NCI-H748 (cell line): ENCODE measurements around the gene RMI1.
"Not testable (repeated sequence)": the region's sequence is repeated elsewhere in the genome, so short reads cannot be mapped to it uniquely, and the experiment has no call there.

Source experiments
- DNase-seq: peaks from one replicate; lab custom pipeline; 2025; ENCODE audit not compliant: unreplicated experiment; lab: John Stamatoyannopoulos, UW

RMI1 gene

GRCh38 chr9:83980395-83981125 is at the start of gene RMI1:
Gene RMI1, plus strand, starts transcription at chr9:83980805. Its CDS starts 20,182 bp downstream, at chr9:84000987.
- DNase-seq, result peak; percentile 99

- no peak for DNase-seq
These were observed 49.7 kb upstream of the RMI1 start for GRCh38 chr9:83930881-83931280.

- no peak for DNase-seq
These were observed 48.6 kb upstream of the RMI1 start for GRCh38 chr9:83932011-83932410.

GRCh38 chr9:83932851-83933250 is 47.8 kb upstream of the RMI1 start:
- DNase-seq, result no peak

- DNase-seq, result no peak
These were observed 46.8 kb upstream of the RMI1 start for GRCh38 chr9:83933790-83934189.

- no peak for DNase-seq
These were observed 45.9 kb upstream of the RMI1 start for GRCh38 chr9:83934569-83935275.

- no peak for DNase-seq
These were observed 45.2 kb upstream of the RMI1 start for GRCh38 chr9:83935276-83935935.

- DNase-seq, result no peak
These were observed 44.1 kb upstream of the RMI1 start for GRCh38 chr9:83936523-83936922.

GRCh38 chr9:83937861-83938455 is 42.6 kb upstream of the RMI1 start:
- DNase-seq, result peak; percentile 75

GRCh38 chr9:83940590-83941303 is 39.9 kb upstream of the RMI1 start:
- no peak for DNase-seq

- DNase-seq, result not testable (repeated sequence)
These were observed 32.5 kb upstream of the RMI1 start for GRCh38 chr9:83948096-83948495.

GRCh38 chr9:83956086-83956435 is 24.5 kb upstream of the RMI1 start:
- peak; percentile 49 for DNase-seq

GRCh38 chr9:83956436-83957247 is 24.0 kb upstream of the RMI1 start:
- peak; percentile 86 for DNase-seq

GRCh38 chr9:83957248-83957513 is 23.4 kb upstream of the RMI1 start:
- peak; percentile 55 for DNase-seq

GRCh38 chr9:83959061-83959460 is 21.5 kb upstream of the RMI1 start:
- no peak for DNase-seq

GRCh38 chr9:83960991-83961390 is 19.6 kb upstream of the RMI1 start:
- DNase-seq, result no peak

- no peak for DNase-seq
These were observed 18.4 kb upstream of the RMI1 start for GRCh38 chr9:83962165-83962564.

GRCh38 chr9:83964973-83965349 is 15.6 kb upstream of the RMI1 start:
- DNase-seq, result peak; percentile 17

- peak; percentile 38 for DNase-seq
These were observed 15.0 kb upstream of the RMI1 start for GRCh38 chr9:83965350-83966208.

GRCh38 chr9:83966209-83966582 is 14.4 kb upstream of the RMI1 start:
- DNase-seq, result no peak
